K562 (cell line): ENCODE data around the gene ANKRD44. TPM values are rescaled to one million over a fixed set of nuclear protein-coding genes. Genes with fewer than 3 reads are reported as not detected.

ENCODE experiments used
- BHLHE40 ChIP-seq: IDR thresholded peaks from 2 replicates; pipeline ENCODE4 v1.6.1; 2011; ENCODE audit warnings: low read length, improper control_type of control experiment
- BMI1 ChIP-seq: fragments of 150-350 bp; IDR thresholded peaks from 2 replicates; pipeline ENCODE4 v1.6.1; 2014; ENCODE audit warnings: low read length
- HNRNPL ChIP-seq: fragments of 200-400 bp; formaldehyde crosslinking; IDR thresholded peaks from 2 replicates; pipeline ENCODE4 v1.6.1; 2017; ENCODE audit warnings: low read depth, mild to moderate bottlenecking, low read length
- KLF16 ChIP-seq: IDR thresholded peaks from 2 replicates; pipeline ENCODE4 v1.6.1; 2016; ENCODE audit warnings: antibody characterized with exemption
- RREB1 ChIP-seq: fragments of 250-450 bp; sonication (Bioruptor Pico); IDR thresholded peaks from 2 replicates; pipeline ENCODE4 v1.4.0; 2020
- SIX5 ChIP-seq, 2 experiments: IDR thresholded peaks; 2 replicates each; pipeline ENCODE4 v1.6.1; 2011; ENCODE audit warnings: low read length in 2 of 2, borderline replicate concordance in 1 of 2, low read depth in 1 of 2, mild to moderate bottlenecking in 1 of 2, moderate library complexity in 1 of 2; ENCODE audit not compliant: insufficient read depth in 1 of 2
- SMARCE1 ChIP-seq: fragments of 450-650 bp; IDR thresholded peaks from 2 replicates; pipeline ENCODE4 v1.7.1; 2016; ENCODE audit warnings: mild to moderate bottlenecking
- polyA plus RNA-seq, 8 experiments: library from polyadenylated mRNA; depleted of rRNA in 4 of 8; stranded (reverse) in 5 of 8; unstranded in 3 of 8; fragments of >200 nt; fragmentation: Nextera tagmentation in 2 of 8; fragmentation: Illumina TruSeq in 1 of 8; extraction: Ambion mirVana in 2 of 8; extraction: Trizol in 1 of 8; gene quantifications; 2 replicates each; pipeline versions ENCODE4 v1.2.1 to v1.2.3, GENCODE V29; 2011 to 2014; ENCODE audit warnings: inconsistent platforms in 1 of 8, missing spikeins in 1 of 8
- total RNA-seq, 7 experiments: library from RNA; depleted of rRNA in 6 of 7; stranded (reverse); fragments of >200 nt in 6 of 7; fragmentation: Illumina TruSeq in 2 of 7; extraction: Trizol in 2 of 7; gene quantifications; 2 replicates each; pipeline versions ENCODE4 v1.2.1 to v1.2.3, GENCODE V29; 2011 to 2021; ENCODE audit warnings: low replicate concordance in 1 of 7

Gene ANKRD44
- total and polyA plus RNA-seq, 9 of the 15 experiments (the other 6 are each of a cell fraction or from before 2014, with no cell fraction given): 0.03 to 0.64 (median 0.07) TPM; not detected in 3

DNA sequence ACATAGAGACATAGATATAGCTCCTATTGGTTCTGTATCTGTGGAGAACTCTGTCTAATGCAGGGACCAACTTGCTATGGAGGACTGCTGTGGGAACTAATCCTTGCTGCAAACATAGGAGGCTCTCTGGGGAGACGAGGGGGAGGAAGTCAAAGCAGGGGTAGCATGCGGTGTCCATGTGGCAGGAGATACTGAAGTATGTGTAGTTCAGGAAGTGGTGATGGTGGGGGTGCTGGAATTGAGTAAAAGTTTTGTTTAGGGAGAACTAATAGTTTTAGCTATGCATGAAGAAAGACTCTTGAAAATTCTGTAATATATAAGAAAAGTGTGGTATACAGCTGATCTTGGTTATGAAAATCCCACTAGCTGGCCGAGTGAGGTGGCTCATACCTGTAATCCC is 62.0 kb downstream of the ANKRD44 start (continued):
- no peak for TF ChIP-seq SIX5 (IDR thresholded peaks at IDR 0.05; ENCODE audit: borderline replicate concordance in 1 of 2, insufficient read depth in 1 of 2, low read depth in 1 of 2, low read length in 2 of 2)
- TF ChIP-seq KLF16: no peak
- TF ChIP-seq BHLHE40: no peak
- no peak for TF ChIP-seq SMARCE1
- TF ChIP-seq BMI1: no peak
- TF ChIP-seq HNRNPL: no peak
- TF ChIP-seq RREB1 (CRISPR knock-in tag): no peak
